GM12892 (cell line): ENCODE data around the gene SLC52A1.

Experiments used
- POLR2A ChIP-seq: IDR thresholded peaks from 2 replicates; pipeline ENCODE4 v1.6.1; 2011; ENCODE audit warnings: low read depth, low read length, control low read depth
- POLR2AphosphoS5 ChIP-seq: IDR thresholded peaks from 2 replicates; pipeline ENCODE4 v1.6.1; 2011; ENCODE audit warnings: low read depth, low read length, control low read depth
- TAF1 ChIP-seq: IDR thresholded peaks from 2 replicates; pipeline ENCODE4 v1.6.1; 2011; ENCODE audit warnings: low read depth, mild to moderate bottlenecking, control low read depth, low read length, borderline replicate concordance

DNA sequence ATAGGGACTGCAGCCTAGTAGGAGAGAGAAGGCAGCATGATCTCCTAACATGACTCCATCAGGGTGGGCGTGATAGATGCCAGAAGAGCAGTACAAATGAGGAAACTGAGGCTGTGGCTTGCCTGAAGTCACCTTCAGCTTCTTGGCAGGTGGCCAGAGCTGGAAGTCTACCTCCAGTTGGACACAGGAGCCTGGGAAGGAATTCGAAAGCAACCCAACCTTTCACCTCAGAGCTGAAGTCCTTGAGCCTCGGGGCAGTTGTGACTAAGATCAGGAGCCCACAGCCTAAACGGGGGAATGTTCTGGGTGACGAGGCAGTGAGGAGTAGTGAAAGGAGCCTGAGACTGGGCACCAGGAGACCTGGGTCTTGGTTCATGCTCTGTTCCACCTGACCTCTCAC lies 9.4 kb upstream of the SLC52A1 start:
- TF ChIP-seq POLR2A (no peak), POLR2AphosphoS5 (no peak), TAF1 (no peak)
